ENCODE measurements around the gene OR8D1. TPM values are rescaled to one million over a fixed set of nuclear protein-coding genes. Genes with fewer than 3 reads are reported as not detected.

Gene OR8D1
- not detected in 5 replicates for total RNA-seq (2022; extraction: Qiagen RNA extraction)

DNA sequence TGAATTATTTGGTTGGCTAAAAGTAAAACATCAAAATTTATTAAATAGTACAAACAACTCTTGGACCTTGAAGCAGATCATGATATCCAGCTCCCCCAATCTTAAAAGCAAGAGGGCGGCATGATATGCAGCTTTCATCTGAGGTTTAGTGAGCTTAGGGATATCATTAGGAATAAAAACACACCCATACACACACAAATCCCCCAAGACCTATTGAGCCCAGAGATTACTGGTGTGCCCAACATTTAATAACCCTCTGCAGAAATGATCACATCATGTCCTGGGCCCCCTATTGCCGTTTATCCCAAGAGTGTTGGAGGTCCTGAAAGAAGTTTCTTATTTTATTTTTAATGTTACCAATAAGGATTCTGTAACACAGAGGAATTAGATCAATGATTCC is at the start of gene OR8D1:
Gene OR8D1 (minus strand): TSS at position 101 of the 400 bp plus-strand sequence. CDS start 3,183 bp downstream, outside the sequence.

DNA sequence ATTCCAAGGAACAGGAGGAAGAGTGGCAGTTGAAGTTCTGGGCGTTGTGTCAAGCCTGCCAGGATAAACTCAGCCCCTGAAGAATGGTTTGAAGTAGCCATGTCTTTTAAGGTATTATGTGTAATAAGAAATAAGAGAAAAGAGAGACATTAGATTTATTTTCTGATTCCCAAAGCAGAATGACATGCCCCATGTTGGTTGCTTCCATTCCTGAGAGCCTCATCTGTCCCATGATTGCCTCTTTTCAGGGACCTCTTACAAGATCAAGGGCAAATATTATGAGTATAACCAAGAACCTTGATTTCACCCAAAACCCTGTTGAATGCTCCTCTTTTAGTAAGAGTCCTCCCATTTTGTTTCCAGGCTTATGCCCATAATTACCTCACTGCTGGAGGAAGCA is 6.3 kb upstream of the OR8D1 start, which contains the start of gene OR8D2:
Gene OR8D2 (minus strand): TSS at position 101 of the 400 bp plus-strand sequence. CDS start 0 bp downstream, at position 101.

DNA sequence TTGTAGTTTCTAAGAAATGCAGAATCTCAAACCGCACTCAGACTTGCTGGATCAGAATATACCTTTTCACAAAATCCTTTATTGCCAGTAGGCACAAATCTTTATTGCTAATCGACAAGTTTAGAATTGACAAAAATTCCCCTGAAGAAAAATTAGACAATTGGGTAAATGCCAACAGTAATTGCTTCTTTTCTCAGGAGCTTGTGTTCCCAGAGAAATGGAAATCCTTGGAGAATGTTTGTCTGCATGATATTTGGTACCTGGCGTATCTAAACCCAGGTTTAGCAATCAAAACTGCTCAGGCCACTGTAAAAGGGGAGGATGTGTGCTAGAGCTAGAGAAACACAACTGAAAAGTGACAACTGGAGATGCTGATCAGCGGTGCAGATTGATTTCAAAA is 57.7 kb downstream of the OR8D1 start, which contains the start of gene OR8G5:
Gene OR8G5 (plus strand): TSS at position 301 of the 400 bp plus-strand sequence. CDS start 8,556 bp downstream, outside the sequence.

Other genes with a start within 250 kb of the OR8D1 start
- gene VWA5A, start 198.5 kb downstream of the OR8D1 start, total RNA-seq (2022; extraction: Qiagen RNA extraction): 0.16 to 0.36 TPM (median 0.28 TPM) in 5 replicates
- not detected in 5 replicates for gene OR10D3, start 130.6 kb downstream of the OR8D1 start, total RNA-seq (2022; extraction: Qiagen RNA extraction)
- gene OR8G1, start 72.9 kb downstream of the OR8D1 start, total RNA-seq (2022; extraction: Qiagen RNA extraction): not detected in 5 replicates
- gene OR8G5, start 57.6 kb downstream of the OR8D1 start, total RNA-seq (2022; extraction: Qiagen RNA extraction): not detected in 5 replicates
- not detected in 5 replicates for gene OR8D2, start 6.2 kb upstream of the OR8D1 start, total RNA-seq (2022; extraction: Qiagen RNA extraction)
- not detected in 5 replicates for gene OR8B2, start 70.5 kb upstream of the OR8D1 start, total RNA-seq (2022; extraction: Qiagen RNA extraction)
- gene OR8B3, start 85.1 kb upstream of the OR8D1 start, total RNA-seq (2022; extraction: Qiagen RNA extraction): not detected in 5 replicates
- not detected in 5 replicates for gene OR8B4, start 110.9 kb upstream of the OR8D1 start, total RNA-seq (2022; extraction: Qiagen RNA extraction)
- gene OR8B8, start 131.7 kb upstream of the OR8D1 start, total RNA-seq (2022; extraction: Qiagen RNA extraction): not detected in 5 replicates
- not detected in 5 replicates for gene OR8B12, start 229.7 kb upstream of the OR8D1 start, total RNA-seq (2022; extraction: Qiagen RNA extraction)